CD14-positive monocyte (primary cell): ENCODE data around the gene SLC12A4. TPM values are rescaled to one million over a fixed set of nuclear protein-coding genes. Genes with fewer than 3 reads are reported as not detected.
"Not testable (repeated sequence)": the region's sequence is repeated elsewhere in the genome, so short reads cannot be mapped to it uniquely, and the experiment has no call there.

Experiments used
- DNase-seq, 3 donors: peaks; one replicate each; pipeline ENCODE4 v3.0.0-alpha.2; 2011 to 2022
- H2AFZ ChIP-seq: 2 replicates; pipeline ENCODE4 v1.6.0; 2012; ENCODE audit warnings: mild to moderate bottlenecking, low read depth, low read length, inconsistent platforms; ENCODE audit not compliant: insufficient read depth, poor library complexity, severe bottlenecking
- H3K27ac ChIP-seq, 2 donors: 1 replicate in 1 of 2; 2 replicates in 1 of 2; pipeline ENCODE4 v1.5.1; 2012 to 2013; ENCODE audit warnings: low read length in 2 of 2, control low read depth in 1 of 2, inconsistent platforms in 1 of 2, low read depth in 1 of 2, mild to moderate bottlenecking in 1 of 2
- H3K27me3 ChIP-seq, 2 donors: one replicate each; pipeline versions ENCODE4 v1.6.0 to v1.6.1; 2011 to 2013; ENCODE audit warnings: low read length in 2 of 2; ENCODE audit not compliant: control insufficient read depth in 2 of 2, insufficient read depth in 2 of 2
- H3K36me3 ChIP-seq, 2 donors: replicated peaks in 1 of 2; 1 replicate in 1 of 2; 2 replicates in 1 of 2; pipeline versions ENCODE4 v1.5.1 to v1.6.1; 2012 to 2013; ENCODE audit warnings: low read length in 2 of 2, control low read depth in 1 of 2, inconsistent platforms in 1 of 2, mild to moderate bottlenecking in 1 of 2; ENCODE audit not compliant: insufficient read depth in 2 of 2, control insufficient read depth in 1 of 2
- H3K4me1 ChIP-seq, 2 donors: 1 replicate in 1 of 2; 2 replicates in 1 of 2; pipeline versions ENCODE4 v1.5.1 to v1.6.1; 2012 to 2013; ENCODE audit warnings: low read length in 2 of 2, control low read depth in 1 of 2, inconsistent platforms in 1 of 2, mild to moderate bottlenecking in 1 of 2, moderate library complexity in 1 of 2; ENCODE audit not compliant: insufficient read depth in 2 of 2, control insufficient read depth in 1 of 2
- H3K4me2 ChIP-seq: replicated peaks from 2 replicates; pipeline ENCODE3; 2012; ENCODE audit warnings: low read length, moderate library complexity, mild to moderate bottlenecking; ENCODE audit not compliant: poor library complexity, severe bottlenecking; ENCODE audit errors: extremely low read depth
- H3K4me3 ChIP-seq, 3 experiments: fragments of 200-600 bp in 1 of 3; sonication (generic) in 1 of 3; replicated peaks in 1 of 3; 1 replicate in 2 of 3; 2 replicates in 1 of 3; pipeline ENCODE4 v1.5.1; 2011 to 2013; ENCODE audit warnings: low read length in 3 of 3, mild to moderate bottlenecking in 3 of 3, control low read depth in 2 of 3, low read depth in 2 of 3, inconsistent platforms in 1 of 3, moderate library complexity in 1 of 3
- H3K79me2 ChIP-seq: 2 replicates; pipeline ENCODE4 v1.6.0; 2012; ENCODE audit warnings: mild to moderate bottlenecking, control low read depth, inconsistent platforms, low read length, moderate library complexity; ENCODE audit not compliant: insufficient read depth
- H3K9ac ChIP-seq: 2 replicates; pipeline ENCODE4 v1.6.0; 2017; ENCODE audit warnings: low read length, mild to moderate bottlenecking; ENCODE audit not compliant: insufficient read depth, poor library complexity, severe bottlenecking
- H3K9me3 ChIP-seq, 2 donors: replicated peaks in 1 of 2; 1 replicate in 1 of 2; 2 replicates in 1 of 2; pipeline versions ENCODE4 v1.5.1 to v1.6.1; 2012 to 2013; ENCODE audit warnings: low read length in 2 of 2, control low read depth in 1 of 2; ENCODE audit not compliant: control insufficient read depth in 1 of 2, insufficient read depth in 1 of 2
- H4K20me1 ChIP-seq: 2 replicates; pipeline ENCODE4 v1.6.0; 2012; ENCODE audit warnings: mild to moderate bottlenecking, low read length, control low read depth, moderate library complexity; ENCODE audit not compliant: insufficient read depth
- H3K27ac Mint-ChIP-seq, 7 donors: one replicate each; pipeline ENCODE4 v1.8.0; 2020; ENCODE audit warnings: mild to moderate bottlenecking in 7 of 7, mixed read lengths in 7 of 7, moderate library complexity in 6 of 7, inconsistent platforms in 2 of 7
- H3K27me3 Mint-ChIP-seq, 3 donors: one replicate each; pipeline ENCODE4 v1.8.0; 2021 to 2022; ENCODE audit warnings: low read depth in 3 of 3, mild to moderate bottlenecking in 3 of 3, mixed read lengths in 3 of 3, moderate library complexity in 3 of 3, inconsistent platforms in 1 of 3
- H3K36me3 Mint-ChIP-seq, 2 donors: one replicate each; pipeline ENCODE4 v1.8.0; 2020; ENCODE audit warnings: mixed read lengths in 2 of 2, inconsistent platforms in 1 of 2, mild to moderate bottlenecking in 1 of 2
- H3K4me1 Mint-ChIP-seq: one replicate; pipeline ENCODE4 v1.8.0; 2020; ENCODE audit warnings: mild to moderate bottlenecking, mixed read lengths
- H3K4me3 Mint-ChIP-seq, 2 donors: one replicate each; pipeline ENCODE4 v1.8.0; 2020; ENCODE audit warnings: mild to moderate bottlenecking in 2 of 2, mixed read lengths in 2 of 2, moderate library complexity in 1 of 2
- H3K9me3 Mint-ChIP-seq, 7 donors: one replicate each; pipeline ENCODE4 v1.8.0; 2020 to 2022; ENCODE audit warnings: mixed read lengths in 7 of 7, mild to moderate bottlenecking in 6 of 7, moderate library complexity in 6 of 7, inconsistent platforms in 2 of 7
- CTCF ChIP-seq: fragments of 200-600 bp; IDR thresholded peaks from one replicate; pipeline ENCODE4 v1.8.0; 2022; ENCODE audit warnings: antibody characterized with exemption, mild to moderate bottlenecking
- whole genome bisulfite sequencing: methylation state at CpG from one replicate; pipeline ENCODE4 v1.1.5; 2013; ENCODE audit warnings: missing lambda C conversion rate; ENCODE audit not compliant: insufficient coverage; 5-methylcytosine and 5-hydroxymethylcytosine counted together
- intact Hi-C, 2 donors: fragments of 100-400 bp; cut with micrococcal nuclease; formaldehyde crosslinking; loops; one replicate each; pipeline versions ENCODE4 v1.15.0 to v1.15.1; 2023
- polyA plus RNA-seq, 3 donors: library from polyadenylated mRNA; depleted of rRNA in 1 of 3; unstranded in 2 of 3; stranded (reverse) in 1 of 3; fragments of 300-500 nt in 2 of 3; fragments of >200 nt in 1 of 3; fragmentation: Illumina TruSeq in 2 of 3; gene quantifications; 1 replicate in 2 of 3; 2 replicates in 1 of 3; pipeline ENCODE4 v1.2.3, GENCODE V29; 2012 to 2021

The SLC12A4 gene
- polyA plus RNA-seq, 3 donors: 7.3 to 57.2 (median 7.7) TPM

GRCh38 chr16:67995423-67995822, 27.0 kb upstream of the SLC12A4 start:
- peaks cover 27 to 53% of the 10 kb centered on the region in 2 donors for H3K36me3 Mint-ChIP-seq
- peaks cover 55% of the 10 kb centered on the region for H3K79me2 ChIP-seq
- H3K4me3 ChIP-seq: peak overlapping the region in 1 of 3 experiments; percentile 38
- DNase-seq: peak; percentile 77 to 85 (median 85)
- H3K27me3 Mint-ChIP-seq: no peaks in the 10 kb centered on the region
- H3K4me1 ChIP-seq: peaks cover 74 to 78% of the 10 kb centered on the region in 2 donors
- peaks cover 0 to 10% (median 0%) of the 10 kb centered on the region in 7 donors for H3K9me3 Mint-ChIP-seq
- H3K4me3 Mint-ChIP-seq: peak overlapping the region; percentile 57 to 64
- peak overlapping the region; percentile 54 for H3K9ac ChIP-seq
- H3K27ac ChIP-seq: peak overlapping the region; percentile 85 to 97
- peaks cover 22 to 25% of the 10 kb centered on the region in 2 donors for H3K36me3 ChIP-seq
- peaks cover 64% of the 10 kb centered on the region for H3K4me1 Mint-ChIP-seq
- no peak overlapping the region for H2AFZ ChIP-seq
- WGBS: no CpG with 5 or more reads among the region's 5 CpGs
- H3K27me3 ChIP-seq: no peaks in the 10 kb centered on the region
- no peak for TF ChIP-seq CTCF
- peak overlapping the region; percentile 95 to 100 (median 99) for H3K27ac Mint-ChIP-seq
- peaks cover 18% of the 10 kb centered on the region for H4K20me1 ChIP-seq
- H3K4me2 ChIP-seq: peak overlapping the region; percentile 29
- peaks cover 0 to 5% of the 10 kb centered on the region in 2 donors for H3K9me3 ChIP-seq
- intact Hi-C loops: no loop called here

GRCh38 chr16:67994040-67994408, 25.6 kb upstream of the SLC12A4 start:
- Histone ChIP-seq H3K27ac (peak overlapping the region; percentile 85 to 97), H4K20me1 (peaks cover 30% of the 10 kb centered on the region), H3K4me2 (peak overlapping the region; percentile 64), H3K4me3 (peak overlapping the region in 2 of 3 experiments; percentile 42 to 50), H3K36me3 (peaks cover 22 to 34% of the 10 kb centered on the region in 2 donors), H3K9ac (peak overlapping the region; percentile 63), H3K4me1 (peaks cover 64 to 70% of the 10 kb centered on the region in 2 donors), H2AFZ (peak overlapping the region; percentile 61), H3K79me2 (peaks cover 50% of the 10 kb centered on the region)
- H3K27me3 ChIP-seq, H3K9me3 Mint-ChIP-seq, DNase-seq, intact Hi-C loops, H3K9me3 ChIP-seq, H3K27me3 Mint-ChIP-seq: not testable (repeated sequence)
- H3K4me1 Mint-ChIP-seq: peaks cover 56% of the 10 kb centered on the region
- no CpG with 5 or more reads among the region's 6 CpGs for WGBS
- peaks cover 32 to 56% of the 10 kb centered on the region in 2 donors for H3K36me3 Mint-ChIP-seq
- H3K27ac Mint-ChIP-seq: peak overlapping the region; percentile 98 to 100 (median 100)
- H3K4me3 Mint-ChIP-seq: peak overlapping the region; percentile 78 to 92
